Fibroblast of lung (primary cell): ENCODE measurements around the gene SIDT2.

Experiments
- CTCF ChIP-seq, 2 donors: IDR thresholded peaks in 1 of 2; conservative IDR thresholded peaks in 1 of 2; 1 replicate in 1 of 2; 2 replicates in 1 of 2; pipeline ENCODE4 v1.5.1; 2011 to 2012; ENCODE audit warnings: low read length in 2 of 2, control low read depth in 1 of 2, inconsistent platforms in 1 of 2, low read depth in 1 of 2, mild to moderate bottlenecking in 1 of 2
- EZH2 ChIP-seq: IDR thresholded peaks from 2 replicates; pipeline ENCODE4 v1.5.1; 2012; ENCODE audit warnings: low read length, control low read depth, mild to moderate bottlenecking; ENCODE audit errors: missing control alignments

DNA sequence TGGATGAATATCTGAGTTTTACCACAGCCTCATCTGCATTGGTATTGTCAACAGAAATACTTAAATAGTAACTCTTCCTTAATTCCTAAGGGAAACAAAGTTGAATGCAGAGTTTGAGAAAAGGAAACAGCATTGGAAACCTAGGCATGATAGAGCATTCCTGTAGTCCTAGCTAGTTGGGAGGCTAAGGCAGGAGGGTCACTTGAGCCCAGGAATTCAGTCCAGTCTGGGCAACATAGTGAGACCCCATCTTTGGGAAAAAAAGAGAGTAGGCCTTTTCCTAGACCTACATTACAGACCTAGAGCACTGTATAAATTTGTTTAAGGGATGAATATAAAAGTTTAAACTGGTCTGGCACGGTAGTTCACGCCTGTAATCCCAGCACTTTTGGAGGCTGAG lies 21.0 kb upstream of the SIDT2 start:
- TF ChIP-seq CTCF (conservative IDR thresholded peaks at IDR 0.05 in 1 of 2, IDR thresholded peaks at IDR 0.05 in 1 of 2; ENCODE audit: low read depth in 1 of 2, low read length in 2 of 2) (no peak), EZH2 (no peak)
